ENCODE data around the gene ZNF180.
A peak's percentile ranks its signal among the peaks of the same experiment; 100 is the strongest.
"Not testable (repeated sequence)": the region's sequence is repeated elsewhere in the genome, so short reads cannot be mapped to it uniquely, and the experiment has no call there.

Gene ZNF180

DNA sequence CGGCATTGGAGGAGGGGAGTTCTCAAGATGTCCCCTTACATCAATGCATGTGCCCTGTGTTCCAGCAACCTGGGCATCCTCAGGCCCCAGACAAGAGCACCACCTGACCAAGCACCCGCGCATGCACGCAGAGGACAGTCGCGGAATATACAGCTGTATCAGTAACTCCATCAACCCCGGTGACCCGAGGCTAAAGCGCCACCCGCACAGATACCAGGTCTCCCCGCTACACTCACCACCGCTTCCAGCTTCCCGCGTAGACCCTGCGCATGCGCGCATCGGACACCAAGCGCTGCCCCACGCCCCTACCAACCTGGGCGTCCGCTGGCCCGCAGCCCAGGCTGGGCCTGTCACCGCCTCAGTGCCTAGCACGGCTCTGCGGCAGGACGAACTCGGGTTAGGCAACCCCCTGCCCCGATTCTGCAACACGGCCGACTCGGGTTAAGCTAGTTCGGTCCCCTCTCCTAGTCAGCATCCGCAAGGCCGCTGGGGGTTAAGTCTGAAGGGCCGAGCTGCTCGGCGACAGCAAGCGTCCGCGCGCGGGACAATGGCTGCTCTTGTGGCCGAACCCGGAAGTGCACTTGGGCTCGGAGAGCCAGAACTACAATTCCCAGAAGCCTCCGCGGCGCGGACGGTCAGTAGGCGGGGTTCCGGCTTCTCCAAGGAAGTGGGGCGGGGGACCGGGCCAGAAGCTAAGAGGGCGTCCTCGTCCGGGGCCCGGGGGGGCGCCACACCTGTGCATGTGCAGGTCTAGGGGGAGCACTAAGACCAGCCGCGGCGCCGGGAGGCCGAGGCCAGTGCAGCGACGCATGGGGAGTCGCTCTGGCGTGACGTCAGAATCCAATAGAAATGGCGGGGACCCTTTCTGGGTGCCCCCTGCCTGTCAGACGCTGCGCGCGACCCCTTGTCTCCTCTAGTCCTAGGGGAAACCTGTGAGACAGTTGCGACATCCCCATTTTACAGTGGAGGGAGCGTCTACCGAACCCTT, at the start of gene ZNF180:
Gene ZNF180, minus strand, starts transcription at position 561 of the 988 bp plus-strand sequence. CDS start 3,188 bp downstream, outside the sequence.
- peak; percentile 94 to 95 for DNase-seq

DNA sequence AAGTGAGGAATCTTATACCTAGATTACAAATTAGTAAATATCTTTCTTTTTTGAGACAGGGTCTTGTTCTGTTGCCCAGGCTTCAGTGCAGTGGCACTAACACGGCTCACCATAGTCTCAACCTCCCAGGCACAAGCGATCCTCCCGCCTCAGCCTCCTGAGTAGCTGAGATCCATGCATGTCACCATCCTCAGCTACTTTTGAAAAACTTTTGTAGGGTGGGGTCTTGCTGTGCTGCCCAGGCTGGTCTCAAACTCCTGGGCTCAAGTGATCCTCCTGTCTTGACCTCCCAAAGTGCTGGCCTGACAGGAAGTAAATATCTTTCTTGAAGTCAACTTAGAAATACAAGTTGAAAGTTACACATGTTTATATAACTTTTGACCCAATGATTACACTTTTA, 49.2 kb upstream of the ZNF180 start:
- no peak for DNase-seq

DNA sequence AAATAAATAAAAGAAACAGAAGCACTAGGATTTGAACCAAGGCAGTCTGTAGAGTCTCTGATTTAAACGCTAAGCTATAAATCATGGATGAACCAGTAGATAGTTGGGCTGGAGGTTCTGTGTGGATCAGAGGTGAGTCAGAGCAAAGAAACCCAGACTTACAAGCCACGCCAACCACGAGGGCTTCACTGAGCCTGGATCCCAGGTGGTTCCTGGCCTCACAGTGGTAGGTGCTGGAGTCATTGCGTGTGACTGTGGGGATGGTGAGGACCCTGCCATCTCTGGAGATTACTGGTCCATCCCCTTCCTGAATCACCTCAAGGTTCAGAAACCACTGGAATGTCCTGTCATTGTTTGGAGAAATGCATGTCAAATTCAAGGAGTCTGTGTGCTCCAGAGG, 48.4 kb upstream of the ZNF180 start:
- DNase-seq, result no peak

DNA sequence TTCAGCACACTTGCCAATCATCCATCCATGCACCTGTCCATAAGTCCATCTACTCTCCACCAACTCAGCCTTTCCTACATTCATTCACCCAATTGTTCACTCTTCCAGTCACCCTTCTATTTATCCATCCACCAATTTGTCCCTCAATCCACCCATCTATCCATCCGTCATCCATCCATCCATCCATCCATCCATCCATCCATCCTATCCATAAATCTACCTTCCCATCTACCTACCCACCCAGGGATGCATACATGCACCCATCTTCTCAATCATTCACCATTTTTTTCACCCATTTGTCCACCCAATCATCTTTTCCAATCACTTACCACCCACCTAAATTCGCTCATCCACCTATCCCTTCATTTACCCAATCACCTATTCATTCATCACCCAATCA, 43.7 kb upstream of the ZNF180 start:
- DNase-seq, result no peak

DNA sequence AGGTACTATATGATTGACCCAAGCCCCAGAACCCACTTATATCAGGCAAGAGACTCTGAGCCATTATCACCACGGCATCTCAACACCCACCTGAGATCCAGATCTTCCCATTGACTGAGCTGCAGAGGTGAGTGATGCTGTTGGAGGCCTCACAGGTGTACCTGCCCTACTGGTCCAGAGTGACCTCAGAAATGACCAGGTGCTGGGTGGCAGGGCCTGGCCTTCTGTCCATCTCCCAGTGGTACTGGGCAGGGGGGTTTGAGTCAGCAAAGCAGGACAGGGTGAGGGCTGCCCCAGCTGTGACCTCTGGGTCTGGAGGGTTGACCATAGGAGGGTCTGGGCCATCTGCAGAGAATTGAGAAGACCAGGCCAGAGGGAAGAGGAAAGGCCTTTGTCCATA, 42.3 kb upstream of the ZNF180 start:
- no peak for DNase-seq

DNA sequence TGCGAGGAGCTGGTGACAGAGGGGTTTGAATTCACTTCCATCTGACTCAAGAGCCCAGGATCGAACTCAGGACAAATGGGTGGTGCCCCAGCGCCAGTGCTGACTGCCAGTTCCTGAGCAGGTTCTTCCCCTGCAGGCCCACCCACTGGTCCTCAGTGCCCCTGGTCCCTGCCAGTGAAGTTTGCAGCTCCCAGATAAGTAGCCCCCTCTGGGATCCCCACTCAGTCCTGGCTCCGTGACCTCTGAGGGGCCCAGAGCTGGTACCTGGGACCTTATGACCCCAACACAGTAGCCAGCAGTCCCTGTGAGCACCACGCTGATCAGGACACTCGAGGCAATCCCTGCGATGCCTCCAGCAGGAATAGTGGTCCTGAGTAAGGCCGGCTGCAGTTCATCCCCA, 40.4 kb upstream of the ZNF180 start:
- no peak for DNase-seq

DNA sequence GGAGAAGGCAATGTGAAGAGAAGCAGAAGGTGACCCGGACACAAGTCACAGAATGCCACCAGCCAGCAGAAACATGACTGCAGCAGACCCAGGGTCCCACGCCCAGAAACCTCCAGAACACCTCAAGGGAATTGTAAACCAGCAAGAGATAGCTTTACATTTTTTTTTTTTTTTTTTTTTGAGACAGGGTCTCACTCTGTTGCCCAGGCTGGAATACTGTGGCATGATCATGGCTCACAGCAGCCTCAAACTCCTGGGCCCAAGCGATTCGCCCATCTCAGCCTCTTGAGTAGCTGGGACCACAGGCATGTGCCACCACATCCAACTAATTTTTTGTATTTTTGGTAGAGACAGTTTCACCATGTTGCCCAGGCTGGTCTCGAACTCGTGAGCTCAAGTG, 39.7 kb upstream of the ZNF180 start:
- DNase-seq, result no peak

DNA sequence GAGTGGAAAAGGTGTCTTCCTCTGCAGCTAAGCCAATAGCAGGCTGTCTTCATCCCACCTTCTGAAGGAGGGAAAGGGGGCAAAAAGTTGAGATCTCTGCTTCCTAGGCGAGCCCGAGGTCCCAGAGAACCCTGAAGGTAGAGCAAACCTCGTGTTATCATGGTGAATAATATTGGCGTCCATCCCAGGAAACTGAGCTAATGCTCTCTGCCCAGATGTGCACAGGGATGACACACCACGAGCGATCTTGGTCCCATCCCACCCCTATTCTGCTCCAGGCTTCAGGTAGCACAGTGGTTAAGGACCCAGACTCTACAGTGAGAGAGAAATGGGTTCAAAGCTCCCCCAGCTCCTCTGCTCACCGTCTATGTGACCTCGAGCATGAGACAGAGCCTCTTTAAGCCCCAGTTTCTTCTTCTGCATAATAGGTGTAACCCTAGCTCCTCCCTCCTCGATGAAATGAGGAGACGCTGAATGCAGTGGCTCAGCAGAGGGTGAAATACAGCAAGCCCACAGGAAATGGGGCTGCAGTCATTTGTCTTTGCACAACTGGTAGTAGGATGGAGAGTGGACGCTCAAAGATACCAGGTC, 39.0 kb upstream of the ZNF180 start:
- no peak for DNase-seq

DNA sequence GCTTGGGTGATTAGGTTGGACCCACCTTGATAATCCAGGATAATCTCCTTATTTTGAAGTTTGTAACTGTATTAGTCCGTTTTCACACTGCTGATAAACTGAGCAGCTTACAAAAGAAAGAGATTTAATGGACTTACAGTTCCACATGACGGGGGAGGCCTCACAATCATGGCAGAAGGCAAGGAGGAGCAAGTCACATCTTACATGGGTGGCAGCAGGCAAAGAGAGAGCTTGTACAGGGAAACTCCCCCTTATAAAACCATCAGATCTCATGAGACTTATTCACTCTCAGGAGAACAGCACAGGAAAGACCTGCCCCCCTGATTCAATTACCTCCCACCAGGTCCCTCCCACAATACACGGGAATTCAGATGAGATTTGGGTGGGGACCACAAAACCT, 35.0 kb upstream of the ZNF180 start:
- DNase-seq, result not testable (repeated sequence)

DNA sequence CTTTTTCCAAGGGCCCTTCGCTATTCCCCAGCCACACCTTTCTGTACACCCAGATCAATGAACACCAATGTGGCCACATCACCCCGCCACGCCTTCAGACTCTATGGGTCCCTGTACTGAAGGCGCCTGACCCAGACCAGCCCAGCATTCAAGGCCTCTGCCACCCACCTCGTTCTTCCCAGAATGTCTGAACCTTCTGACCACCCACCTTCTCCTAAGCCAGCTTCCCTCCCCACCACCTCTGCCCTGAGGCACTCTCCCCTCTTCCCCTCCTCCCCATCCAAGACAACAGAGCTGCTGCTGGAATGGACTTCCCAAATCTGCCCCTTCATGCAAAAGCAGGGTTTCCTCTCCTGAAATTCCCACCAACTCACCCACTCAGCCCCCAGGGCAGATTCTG, 32.5 kb upstream of the ZNF180 start:
- no peak for DNase-seq

DNA sequence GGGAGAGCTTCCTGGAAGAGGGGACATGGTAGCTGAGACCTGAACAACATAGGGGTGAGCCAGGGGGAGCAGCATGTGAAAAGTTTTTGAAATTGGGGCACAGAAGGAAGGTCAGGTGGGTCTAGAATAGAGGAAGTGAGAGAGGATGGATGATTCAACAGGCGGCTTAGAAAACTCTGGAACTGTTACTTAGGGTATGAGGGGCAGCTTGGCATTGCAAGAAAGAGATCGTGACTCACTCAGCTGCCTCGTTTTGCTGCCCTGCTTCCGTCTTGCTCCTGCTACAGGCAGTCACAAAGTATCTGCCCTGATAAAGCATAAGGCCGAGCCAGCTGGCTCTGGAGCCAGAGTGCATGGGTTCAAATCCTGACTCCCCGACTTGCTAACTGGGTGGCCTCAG, 30.5 kb upstream of the ZNF180 start:
- DNase-seq, result no peak

DNA sequence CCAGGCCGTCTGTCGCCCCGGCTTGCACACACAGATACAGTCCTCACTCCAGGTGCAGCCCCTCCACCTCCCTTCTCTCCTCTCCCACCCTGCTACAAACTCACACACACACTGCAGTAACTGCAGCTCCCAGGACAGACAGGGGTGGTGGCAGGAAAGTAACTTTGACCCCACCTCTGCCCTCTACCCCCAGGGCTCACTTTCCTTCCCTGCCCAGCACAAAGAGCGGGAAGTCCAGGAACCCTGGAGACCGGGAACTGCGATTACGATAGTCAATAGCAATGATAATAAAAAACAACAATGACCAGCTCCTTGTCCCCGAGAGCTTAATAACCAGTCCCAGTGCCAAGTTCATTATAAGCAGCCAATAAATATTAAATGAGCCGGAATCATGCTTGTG, 29.2 kb upstream of the ZNF180 start, which contains the start of gene CEACAM20:
Gene CEACAM20, minus strand, starts transcription at position 140 of the 400 bp plus-strand sequence. CDS start 166 bp downstream, outside the sequence.
- no peak for DNase-seq

DNA sequence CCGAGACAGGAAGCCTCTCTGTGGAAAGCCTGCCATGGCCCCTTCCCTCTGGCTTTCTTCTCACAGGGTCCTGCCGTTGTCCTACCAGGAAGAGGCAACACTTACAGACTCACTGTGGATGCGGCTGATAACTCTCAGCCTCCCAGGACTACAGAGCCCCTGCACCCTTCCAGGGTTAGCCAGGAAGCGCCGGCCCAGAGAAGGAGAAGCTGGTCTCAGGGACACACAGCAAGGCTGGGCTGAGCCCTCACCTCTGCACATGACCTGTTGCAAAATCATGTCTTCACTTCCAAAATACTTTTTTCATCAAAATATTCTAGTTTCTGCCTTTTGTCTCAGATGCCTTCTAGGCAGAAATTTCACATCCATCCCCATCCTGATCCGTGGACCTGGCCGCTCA, 27.2 kb upstream of the ZNF180 start:
- no peak for DNase-seq

DNA sequence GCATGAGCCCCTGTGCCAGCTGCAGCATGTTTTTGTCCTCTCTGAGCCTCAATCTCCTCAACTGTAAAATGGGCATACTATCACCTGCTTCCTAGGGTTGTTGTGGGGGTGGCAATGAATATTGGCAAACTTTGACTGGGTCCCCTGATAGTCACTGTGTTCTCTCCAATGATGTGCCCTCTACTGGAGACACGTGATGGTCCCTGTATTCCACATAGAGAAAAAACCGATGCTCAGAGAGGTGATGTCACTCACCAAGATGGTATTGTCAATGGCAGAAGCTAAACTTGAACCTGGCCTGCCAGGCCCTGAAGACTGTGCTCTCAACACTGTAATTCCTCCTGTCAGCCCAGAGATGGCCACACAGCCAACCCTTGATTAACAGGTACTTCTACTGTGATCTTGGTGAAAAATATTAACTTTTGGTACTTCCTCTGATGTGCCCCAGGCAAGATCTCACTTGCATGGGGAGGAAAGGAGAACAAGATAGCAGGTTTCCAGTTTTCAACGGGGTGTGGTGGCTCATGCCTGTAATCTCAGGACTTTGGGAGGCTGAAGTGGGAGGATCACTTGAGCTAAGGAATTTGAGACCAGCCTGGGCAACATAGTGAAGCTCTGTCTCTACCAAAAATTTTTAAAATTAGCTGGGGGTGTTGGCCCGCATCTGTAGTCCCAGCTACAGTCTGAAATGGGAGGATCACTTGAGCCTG, 25.6 kb upstream of the ZNF180 start:
- no peak for DNase-seq

DNA sequence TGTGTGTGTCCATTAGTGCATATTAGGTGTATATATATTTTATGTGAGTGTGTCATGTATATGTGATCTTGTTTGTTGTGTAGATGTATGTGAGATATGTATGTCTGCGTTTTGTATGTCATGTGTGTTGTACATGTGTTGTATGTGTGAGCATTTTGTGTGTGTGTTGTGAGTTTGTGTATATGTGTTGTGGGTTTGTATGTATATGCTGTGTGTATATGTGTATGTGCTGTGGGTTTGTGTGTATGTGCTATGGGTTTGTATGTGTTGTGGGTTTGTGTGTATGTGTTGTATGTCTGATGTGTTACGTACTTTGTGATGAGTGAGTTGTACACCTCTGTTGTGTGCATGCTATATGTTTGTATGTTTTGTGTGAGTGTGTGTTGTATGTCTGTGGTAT, 21.0 kb upstream of the ZNF180 start:
- no peak for DNase-seq

DNA sequence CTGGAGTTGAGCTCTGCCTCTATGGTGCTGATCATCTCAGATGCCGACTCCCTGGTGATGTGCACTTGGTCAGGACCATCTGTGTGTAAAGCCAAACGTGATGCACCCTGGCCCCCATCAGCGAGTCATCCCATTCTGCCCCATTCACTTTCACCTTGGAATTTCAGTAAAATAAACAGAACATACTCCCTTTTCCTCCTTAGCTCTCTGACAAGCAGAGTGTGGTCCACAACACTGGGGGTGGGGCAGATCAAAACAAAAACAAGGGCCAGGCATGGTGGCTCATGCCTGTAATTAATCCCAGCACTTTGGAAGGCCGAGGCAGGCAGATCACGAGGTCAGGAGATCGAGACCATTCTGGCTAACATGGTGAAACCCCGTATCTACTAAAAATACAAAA, 16.8 kb upstream of the ZNF180 start:
- no peak for DNase-seq

DNA sequence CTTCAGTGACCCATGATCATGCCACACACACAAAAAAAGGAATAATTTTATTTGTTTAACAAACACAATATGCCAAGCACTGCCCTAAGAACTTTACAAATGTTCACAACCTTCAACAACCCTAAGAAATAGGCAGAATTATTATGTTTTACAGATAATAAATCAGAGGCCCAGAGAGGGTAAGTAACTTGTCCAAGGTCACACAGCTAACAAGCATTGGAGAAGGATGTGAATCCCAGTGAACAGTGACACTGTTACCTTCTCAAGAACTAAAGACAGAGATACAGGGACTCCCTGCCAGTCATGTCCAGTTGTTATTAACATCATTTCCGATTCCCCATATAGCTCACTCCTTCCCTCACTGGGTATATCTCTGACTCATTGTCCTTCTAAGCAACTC, 15.6 kb upstream of the ZNF180 start:
- DNase-seq, result no peak

DNA sequence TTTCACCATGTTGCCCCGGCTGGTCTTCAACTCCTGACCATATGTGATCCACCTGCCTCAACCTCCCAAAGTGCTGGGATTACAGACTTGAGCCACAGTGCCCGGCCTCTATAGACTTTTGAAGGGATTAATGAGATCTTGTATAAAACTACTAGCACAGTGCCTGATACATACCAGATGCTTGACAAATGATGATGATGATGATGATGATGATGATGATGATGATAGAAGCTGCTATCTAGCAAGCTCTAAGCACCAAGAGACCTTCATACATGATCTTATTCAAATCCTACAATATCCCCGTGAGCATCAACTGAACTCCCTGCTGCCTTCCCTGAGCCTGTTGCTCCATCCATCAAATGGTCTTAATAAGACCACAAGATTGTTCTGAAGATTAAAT, 14.7 kb upstream of the ZNF180 start:
- no peak for DNase-seq

DNA sequence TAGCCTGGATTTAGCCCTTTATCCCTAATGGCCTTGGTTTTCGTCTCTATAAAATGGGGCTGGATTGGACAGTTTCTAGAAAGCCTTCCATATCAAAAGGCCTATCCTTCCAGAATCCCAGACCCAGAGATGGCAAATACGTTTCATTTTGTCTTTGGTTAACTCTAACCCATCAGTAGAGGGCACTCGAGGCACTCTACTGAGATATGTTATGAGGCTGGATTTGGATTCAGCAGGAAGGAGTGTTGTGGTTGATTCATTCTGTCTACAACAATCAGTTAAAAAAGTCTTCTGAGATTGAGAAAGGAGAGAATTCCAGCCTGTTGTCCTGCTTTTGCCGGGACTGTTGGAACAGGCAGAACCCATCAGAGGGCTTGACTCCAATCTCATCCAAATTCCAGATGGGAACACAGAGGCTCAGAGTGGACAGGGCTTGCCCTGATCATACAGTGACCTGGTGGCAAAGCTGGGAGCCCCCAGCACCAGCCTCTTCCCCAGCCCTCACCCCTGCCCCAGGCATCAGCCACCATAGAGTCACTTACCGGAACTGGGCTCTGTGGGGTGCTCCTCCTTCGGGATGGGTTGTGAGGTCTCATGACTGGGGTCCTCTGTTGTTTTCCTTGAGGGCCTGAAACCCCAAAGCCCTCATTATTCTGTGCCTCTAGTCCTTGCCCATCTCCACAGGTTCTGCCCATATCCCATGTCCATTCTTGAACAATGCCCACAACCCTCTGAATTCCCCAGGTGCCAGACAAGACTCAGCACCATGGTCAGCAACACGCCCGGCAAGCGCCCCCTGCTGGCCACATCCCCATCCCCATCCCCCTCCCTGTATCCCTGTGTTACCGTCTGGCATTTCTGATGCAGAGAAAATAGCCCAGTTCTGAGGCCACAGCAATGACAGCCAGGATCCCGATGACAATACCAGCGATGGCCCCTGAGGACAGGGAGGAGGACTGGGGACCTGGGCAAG, 12.3 kb upstream of the ZNF180 start:
- DNase-seq, result peak; percentile 3 to 11

DNA sequence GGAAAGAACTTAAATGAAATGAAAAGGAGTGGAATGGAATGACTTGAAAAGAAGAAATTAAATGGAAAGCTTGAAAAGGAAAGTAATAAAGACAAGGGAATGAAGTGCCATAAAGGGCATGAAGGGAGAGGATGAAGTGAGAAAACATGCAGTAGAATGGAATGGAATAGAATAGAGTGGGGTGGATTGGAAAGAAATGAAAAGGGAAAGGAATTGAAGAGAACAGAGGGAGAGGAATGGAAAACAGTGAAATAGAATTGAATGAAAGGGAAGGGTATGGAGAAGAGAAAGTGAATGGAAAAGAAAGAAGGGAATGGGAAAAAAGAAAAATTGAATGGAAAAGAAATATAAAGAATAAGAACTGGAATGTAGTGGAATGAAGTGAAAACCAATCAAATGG, 9.2 kb upstream of the ZNF180 start:
- DNase-seq, result no peak

DNA sequence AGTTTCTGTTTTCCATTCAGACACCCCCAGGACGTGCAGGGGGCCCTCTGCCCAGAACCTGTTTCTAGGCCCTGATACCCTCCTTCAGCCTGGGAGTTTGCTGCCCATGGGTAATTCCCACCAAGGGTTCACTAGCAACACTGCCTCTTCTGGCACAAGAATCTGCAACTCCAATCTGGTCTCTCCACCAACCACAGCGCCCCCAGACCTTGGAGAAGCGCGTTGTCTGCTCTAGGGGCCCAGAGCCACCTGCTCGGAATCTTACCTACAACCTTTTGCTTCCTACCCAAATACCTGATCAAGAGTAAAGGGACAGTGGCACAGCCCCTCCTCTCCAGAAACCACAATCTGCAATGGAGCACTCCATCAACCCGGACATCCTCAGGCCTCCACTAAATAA, 763 bp downstream of the ZNF180 start:
- DNase-seq, result no peak

DNA sequence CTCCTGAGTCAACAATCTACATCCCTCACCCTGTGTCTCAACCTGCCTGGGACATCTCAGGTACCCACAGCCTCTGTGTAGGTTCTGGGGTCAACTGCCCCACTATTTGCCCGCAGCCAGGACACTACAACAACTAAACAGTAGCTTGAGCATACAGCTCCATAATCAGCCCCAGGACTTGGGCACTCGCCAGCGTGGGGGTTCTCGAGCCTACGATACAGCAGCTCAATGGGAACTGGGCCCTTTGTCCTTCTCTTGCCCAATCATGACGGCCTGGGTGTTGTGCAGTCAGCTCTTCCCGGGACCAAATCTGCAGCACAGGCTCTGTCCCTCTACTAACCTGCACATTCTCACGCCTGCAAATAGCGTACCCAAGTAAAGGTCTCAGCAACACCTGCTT, 1.3 kb downstream of the ZNF180 start:
- DNase-seq, result no peak
